AG10803 (cell line): ENCODE measurements around the gene SLC2A9.

Experiments used
- DNase-seq: peaks from one replicate; pipeline ENCODE4 v3.0.0; 2010; ENCODE audit warnings: low read depth
- H3K4me3 ChIP-seq: 2 replicates; pipeline ENCODE4 v1.5.1; 2011; ENCODE audit warnings: mild to moderate bottlenecking, low read length, control low read depth
- TF ChIP-seq, protein P1 (sequence below): conservative IDR thresholded peaks from 2 replicates; pipeline ENCODE4 v1.5.1; 2011; ENCODE audit warnings: mild to moderate bottlenecking, low read length, control low read depth, inconsistent platforms

Gene SLC2A9

GRCh38 chr4:10020106-10020505, 1.2 kb downstream of the SLC2A9 start:
- no peak overlapping the region for H3K4me3 ChIP-seq
- DNase-seq: no peak
- TF ChIP-seq, protein P1, sequence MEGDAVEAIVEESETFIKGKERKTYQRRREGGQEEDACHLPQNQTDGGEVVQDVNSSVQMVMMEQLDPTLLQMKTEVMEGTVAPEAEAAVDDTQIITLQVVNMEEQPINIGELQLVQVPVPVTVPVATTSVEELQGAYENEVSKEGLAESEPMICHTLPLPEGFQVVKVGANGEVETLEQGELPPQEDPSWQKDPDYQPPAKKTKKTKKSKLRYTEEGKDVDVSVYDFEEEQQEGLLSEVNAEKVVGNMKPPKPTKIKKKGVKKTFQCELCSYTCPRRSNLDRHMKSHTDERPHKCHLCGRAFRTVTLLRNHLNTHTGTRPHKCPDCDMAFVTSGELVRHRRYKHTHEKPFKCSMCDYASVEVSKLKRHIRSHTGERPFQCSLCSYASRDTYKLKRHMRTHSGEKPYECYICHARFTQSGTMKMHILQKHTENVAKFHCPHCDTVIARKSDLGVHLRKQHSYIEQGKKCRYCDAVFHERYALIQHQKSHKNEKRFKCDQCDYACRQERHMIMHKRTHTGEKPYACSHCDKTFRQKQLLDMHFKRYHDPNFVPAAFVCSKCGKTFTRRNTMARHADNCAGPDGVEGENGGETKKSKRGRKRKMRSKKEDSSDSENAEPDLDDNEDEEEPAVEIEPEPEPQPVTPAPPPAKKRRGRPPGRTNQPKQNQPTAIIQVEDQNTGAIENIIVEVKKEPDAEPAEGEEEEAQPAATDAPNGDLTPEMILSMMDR: no peak

DNA sequence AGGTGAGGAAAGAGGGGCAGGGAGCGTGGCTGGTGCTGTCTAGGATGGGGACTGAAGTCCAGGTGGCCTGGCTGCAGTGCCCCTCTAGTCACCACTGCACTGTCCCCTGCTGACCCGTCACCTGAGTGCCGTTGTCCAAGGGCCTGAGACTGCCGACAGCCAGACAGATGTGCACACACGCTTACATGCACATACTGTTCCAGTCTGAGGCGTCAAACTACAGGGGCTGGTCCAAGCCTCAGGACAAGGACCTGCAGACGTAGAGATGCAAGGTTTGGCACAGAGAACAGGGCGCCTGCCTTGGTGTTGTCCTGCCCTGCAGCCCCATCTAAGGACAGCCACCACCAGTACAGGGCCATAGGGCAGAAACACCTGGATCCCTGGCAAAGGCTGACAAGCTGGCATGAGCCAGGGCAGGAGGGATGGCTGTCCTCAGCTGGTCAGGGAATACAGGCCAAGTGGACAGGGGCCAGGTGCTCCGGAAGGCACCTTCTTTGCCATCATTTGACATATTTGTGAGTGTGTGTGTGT, 1.7 kb downstream of the SLC2A9 start:
- H3K4me3 ChIP-seq: peak overlapping the region; percentile 62
- no peak for DNase-seq
- TF ChIP-seq, protein P1: no peak

DNA sequence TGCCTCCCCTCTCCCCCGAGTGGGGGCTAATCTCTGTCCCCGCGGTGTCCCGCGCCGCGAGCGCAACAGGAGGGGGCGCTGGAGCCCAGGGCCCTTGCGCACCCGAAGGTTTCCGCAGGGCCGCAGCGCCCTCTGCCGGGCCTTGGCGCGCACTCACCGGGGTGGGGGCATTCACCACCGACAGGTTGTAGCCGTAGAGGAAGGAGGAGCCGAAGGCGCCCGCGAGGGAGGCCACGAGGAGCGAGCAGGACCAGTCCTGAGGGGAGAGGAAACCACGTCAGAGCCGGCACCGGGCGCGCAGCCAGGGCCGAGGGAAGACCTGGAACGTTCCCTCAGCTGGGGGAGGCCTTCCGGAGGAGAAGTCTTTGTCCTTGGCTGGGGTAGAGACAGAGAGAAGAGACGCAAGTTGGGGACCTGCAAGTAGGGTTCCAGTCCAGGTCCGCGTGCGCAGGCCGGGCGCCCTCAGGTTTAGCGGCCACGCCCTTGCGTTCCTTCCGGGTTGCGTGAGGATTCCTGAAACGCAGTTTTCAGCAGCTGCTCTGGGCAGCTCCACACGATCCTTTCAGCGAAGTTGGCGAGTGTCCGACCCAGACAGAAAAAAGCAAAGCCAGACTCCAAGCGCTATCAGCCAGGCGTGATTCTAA, 2.4 kb downstream of the SLC2A9 start:
- peak; percentile 93 for DNase-seq
- peak overlapping the region; percentile 62 for H3K4me3 ChIP-seq
- TF ChIP-seq, protein P1: peak; percentile 86

GRCh38 chr4:10017037-10017893, 4.0 kb downstream of the SLC2A9 start:
- no peak overlapping the region for H3K4me3 ChIP-seq
- TF ChIP-seq, protein P1: no peak
- no peak for DNase-seq

DNA sequence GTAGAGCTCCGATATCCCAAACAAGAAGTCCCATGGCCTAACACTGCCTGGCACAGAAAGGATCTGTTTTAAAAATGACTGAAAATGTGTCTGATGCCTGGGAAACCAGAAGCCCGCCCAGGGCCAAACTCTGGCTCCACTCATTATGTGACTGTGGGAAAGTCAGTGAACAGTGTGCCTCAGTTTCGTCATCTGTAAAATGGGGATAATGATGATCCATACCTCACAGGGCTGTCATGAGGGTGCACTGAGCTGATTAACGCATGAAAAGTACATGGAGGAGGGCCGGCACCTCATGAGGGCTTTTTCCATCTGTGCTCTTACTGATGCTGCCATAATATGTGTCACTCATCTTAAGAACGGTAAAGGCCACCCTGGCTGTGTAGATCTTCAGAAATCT, 5.1 kb downstream of the SLC2A9 start:
- no peak for DNase-seq
- H3K4me3 ChIP-seq: no peak overlapping the region
- TF ChIP-seq, protein P1: no peak

- H3K4me3 ChIP-seq: no peak overlapping the region
- TF ChIP-seq, protein P1: peak; percentile 58
Observed at GRCh38 chr4:10015140-10015753, 6.0 kb downstream of the SLC2A9 start.

More at GRCh38 chr4:10015140-10015753, 6.0 kb downstream of the SLC2A9 start:
- peak; percentile 38 for DNase-seq
